Mammary epithelial cell (primary cell): ENCODE results near the gene CTPS2.

Experiments used
- CTCF ChIP-seq, 2 donors: IDR thresholded peaks in 1 of 2; conservative IDR thresholded peaks in 1 of 2; 2 replicates each; pipeline ENCODE4 v1.5.1; 2011 to 2012; ENCODE audit warnings: inconsistent platforms in 2 of 2, low read length in 2 of 2, mild to moderate bottlenecking in 2 of 2, control low read depth in 1 of 2, low read depth in 1 of 2; ENCODE audit not compliant: insufficient read depth in 1 of 2; ENCODE audit errors: extremely low read depth in 1 of 2
- EZH2 ChIP-seq: IDR thresholded peaks from 2 replicates; pipeline ENCODE4 v1.6.1; 2012; ENCODE audit warnings: low read length, inconsistent platforms, borderline replicate concordance

DNA sequence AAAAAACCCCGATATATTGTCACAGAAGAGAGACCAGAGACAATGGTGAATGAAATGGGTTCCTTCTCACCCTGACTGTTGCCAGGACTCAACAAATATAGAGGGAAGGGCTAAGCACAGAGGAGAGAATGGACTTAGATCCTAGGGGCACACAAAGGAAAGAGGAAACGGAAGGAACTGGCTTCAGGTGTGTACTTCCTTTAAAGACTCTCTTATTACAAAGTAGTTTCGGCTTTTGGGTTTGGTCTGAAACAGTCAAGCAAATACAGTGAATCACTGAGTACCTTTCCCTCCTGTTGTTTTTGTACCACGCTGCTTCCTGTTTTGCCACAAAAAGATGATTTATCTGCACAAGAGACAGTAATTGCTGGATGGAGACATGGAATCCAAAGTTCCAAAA lies 108.6 kb downstream of the CTPS2 start:
- TF ChIP-seq CTCF (conservative IDR thresholded peaks at IDR 0.05 in 1 of 2, IDR thresholded peaks at IDR 0.05 in 1 of 2; ENCODE audit: extremely low read depth in 1 of 2, insufficient read depth in 1 of 2, low read depth in 1 of 2, low read length in 2 of 2): no peak
- TF ChIP-seq EZH2: no peak
